Esophagus muscularis mucosa (tissue), 4 donors: Measurements from ENCODE around the gene CKS2.

Experiments used
- CTCF ChIP-seq, 3 experiments: fragments of 200-600 bp in 2 of 3; fragments of 450-650 bp in 1 of 3; sonication (generic) in 2 of 3; IDR thresholded peaks; one replicate each; pipeline ENCODE4 v1.5.1; 2017 to 2019; ENCODE audit warnings: antibody characterized with exemption in 3 of 3, mild to moderate bottlenecking in 2 of 3, moderate library complexity in 1 of 3
- EP300 ChIP-seq: sonication (generic); formaldehyde crosslinking; IDR thresholded peaks from one replicate; pipeline ENCODE4 v1.6.1; 2017; ENCODE audit warnings: antibody characterized with exemption
- POLR2A ChIP-seq: fragments of 450-650 bp; IDR thresholded peaks from one replicate; pipeline ENCODE4 v1.6.1; 2017; ENCODE audit warnings: antibody characterized with exemption, moderate library complexity, mild to moderate bottlenecking, low read depth
- POLR2AphosphoS5 ChIP-seq, 2 donors: sonication (generic); formaldehyde crosslinking; IDR thresholded peaks; one replicate each; pipeline ENCODE4 v1.6.1; 2017; ENCODE audit warnings: antibody characterized with exemption in 2 of 2

- no peak for TF ChIP-seq CTCF (IDR thresholded peaks at IDR 0.05)
- no peak for TF ChIP-seq POLR2A
- no peak for TF ChIP-seq EP300
- TF ChIP-seq POLR2AphosphoS5 (IDR thresholded peaks at IDR 0.05), result no peak
Measured at GRCh38 chr9:89293014-89293413, 18.0 kb upstream of the CKS2 start.
